WTC11 (cell line): ENCODE measurements around the gene SPDL1. TPM values are rescaled to one million over a fixed set of nuclear protein-coding genes. Genes with fewer than 3 reads are reported as not detected.

Experiments
- ATAC-seq: fragments of 200-7000 bp; cut with Tn5 transposase; 2 replicates; pipeline ENCODE4 v1.10.0; 2021; ENCODE audit warnings: mild to moderate bottlenecking, moderate library complexity
- CTCF ChIA-PET: fragments of 300-600 bp; sonication (Branson Sonifier 250); formaldehyde crosslinking; loops from one replicate; lab custom pipeline; 2021; ENCODE audit warnings: antibody characterized with exemption; lab: Charles Lee
- POLR2A ChIA-PET: fragments of 350-600 bp; sonication (Branson Sonifier 250); formaldehyde crosslinking; loops from one replicate; lab custom pipeline; 2021; ENCODE audit warnings: antibody characterized with exemption; lab: Charles Lee
- DNase-seq: peaks from one replicate; pipeline ENCODE4 v3.0.0; 2021; ENCODE audit warnings: low spot score
- H3K27ac Mint-ChIP-seq: 2 replicates; pipeline ENCODE4 v1.8.0; 2021; ENCODE audit warnings: mixed read lengths
- H3K27me3 Mint-ChIP-seq: 2 replicates; pipeline ENCODE4 v1.8.0; 2021; ENCODE audit warnings: low read depth, mild to moderate bottlenecking, moderate library complexity, mixed read lengths
- H3K36me3 Mint-ChIP-seq: 2 replicates; pipeline ENCODE4 v1.8.0; 2021; ENCODE audit warnings: mixed read lengths
- H3K4me1 Mint-ChIP-seq: 2 replicates; pipeline ENCODE4 v1.8.0; 2022; ENCODE audit warnings: mixed read lengths
- H3K4me3 Mint-ChIP-seq: 2 replicates; pipeline ENCODE4 v1.8.0; 2021; ENCODE audit warnings: mild to moderate bottlenecking, moderate library complexity, mixed read lengths
- H3K9me3 Mint-ChIP-seq: 2 replicates; pipeline ENCODE4 v1.8.0; 2021; ENCODE audit warnings: mixed read lengths
- CTCF ChIP-seq: fragments of 200-600 bp; IDR thresholded peaks from 2 replicates; pipeline ENCODE4 v1.8.0; 2022; ENCODE audit warnings: antibody characterized with exemption
- ELF4 ChIP-seq: sonication (generic); formaldehyde crosslinking; IDR thresholded peaks from 2 replicates; pipeline ENCODE4 v1.8.1; 2022; ENCODE audit warnings: low read depth, mild to moderate bottlenecking, moderate library complexity, missing genetic modification reagents
- JAZF1 ChIP-seq: fragments of 250-450 bp; sonication (Bioruptor Pico); IDR thresholded peaks from 2 replicates; pipeline ENCODE4 v1.9.0; 2021; ENCODE audit warnings: moderate library complexity, mild to moderate bottlenecking, inconsistent platforms
- MAX ChIP-seq: sonication (generic); formaldehyde crosslinking; IDR thresholded peaks from 2 replicates; pipeline ENCODE4 v1.8.0; 2022; ENCODE audit warnings: mild to moderate bottlenecking, missing genetic modification reagents
- MYBL2 ChIP-seq: sonication (generic); formaldehyde crosslinking; IDR thresholded peaks from 2 replicates; pipeline ENCODE4 v1.8.1; 2023; ENCODE audit warnings: mild to moderate bottlenecking, moderate library complexity, missing genetic modification reagents
- OVOL2 ChIP-seq: fragments of 250-450 bp; sonication (Bioruptor Pico); IDR thresholded peaks from 2 replicates; pipeline ENCODE4 v1.9.0; 2021; ENCODE audit warnings: mild to moderate bottlenecking, borderline replicate concordance
- PRDM15 ChIP-seq: sonication (generic); formaldehyde crosslinking; IDR thresholded peaks from 2 replicates; pipeline ENCODE4 v1.8.0; 2022; ENCODE audit warnings: missing genetic modification reagents
- TP53 ChIP-seq: sonication (generic); formaldehyde crosslinking; IDR thresholded peaks from 2 replicates; pipeline ENCODE4 v1.8.1; 2023; ENCODE audit warnings: mild to moderate bottlenecking, missing genetic modification reagents
- ZBTB21 ChIP-seq: sonication (generic); formaldehyde crosslinking; IDR thresholded peaks from 2 replicates; pipeline ENCODE4 v1.8.1; 2023; ENCODE audit warnings: mild to moderate bottlenecking, missing genetic modification reagents, borderline replicate concordance
- ZBTB43 ChIP-seq: sonication (generic); formaldehyde crosslinking; IDR thresholded peaks from 2 replicates; pipeline ENCODE4 v1.8.1; 2023; ENCODE audit warnings: mild to moderate bottlenecking, missing genetic modification reagents
- ZNF138 ChIP-seq: sonication (generic); formaldehyde crosslinking; conservative IDR thresholded peaks from 2 replicates; pipeline ENCODE4 v1.8.1; 2022; ENCODE audit warnings: mild to moderate bottlenecking, moderate library complexity, missing genetic modification reagents
- ZNF317 ChIP-seq: sonication (generic); formaldehyde crosslinking; IDR thresholded peaks from 2 replicates; pipeline ENCODE4 v1.8.1; 2023; ENCODE audit warnings: low read depth, mild to moderate bottlenecking, moderate library complexity, missing genetic modification reagents, borderline replicate concordance
- ZNF396 ChIP-seq: fragments of 250-450 bp; sonication (Bioruptor Pico); IDR thresholded peaks from 2 replicates; pipeline ENCODE4 v1.8.0; 2021; ENCODE audit warnings: mild to moderate bottlenecking, moderate library complexity, borderline replicate concordance
- ZNF416 ChIP-seq: fragments of 250-450 bp; sonication (Bioruptor Pico); IDR thresholded peaks from 2 replicates; pipeline ENCODE4 v1.9.0; 2021; ENCODE audit warnings: mild to moderate bottlenecking, inconsistent platforms
- total RNA-seq: library from RNA; stranded (reverse); gene quantifications from 3 replicates; pipeline ENCODE4 v1.2.3, GENCODE V29; 2021
- TF ChIP-seq, protein P1 (sequence below): sonication (generic); formaldehyde crosslinking; IDR thresholded peaks from 2 replicates; pipeline ENCODE4 v1.8.1; 2022; ENCODE audit warnings: mild to moderate bottlenecking, missing genetic modification reagents, moderate library complexity, borderline replicate concordance

The SPDL1 gene
- total RNA-seq, 1 experiment from 2014 or later = 35.1 TPM

GRCh38 chr5:169554251-169554650 is 29.3 kb upstream of the SPDL1 start:
- H3K4me3 Mint-ChIP-seq = no peak overlapping the region
- H3K36me3 Mint-ChIP-seq = peaks cover 12% of the 10 kb centered on the region
- H3K27ac Mint-ChIP-seq = no peak overlapping the region
- POLR2A ChIA-PET = no interaction called here
- TF ChIP-seq JAZF1 (CRISPR knock-in tag) (no peak), CTCF (no peak), ZNF416 (CRISPR knock-in tag) (no peak), ZNF396 (CRISPR knock-in tag) (no peak), ZBTB43 (CRISPR knock-in tag) (no peak), MYBL2 (CRISPR knock-in tag) (no peak), MAX (CRISPR knock-in tag) (no peak), OVOL2 (CRISPR knock-in tag) (no peak), ZBTB21 (CRISPR knock-in tag) (no peak), ZNF138 (CRISPR knock-in tag) (no peak), PRDM15 (CRISPR knock-in tag) (no peak), ELF4 (CRISPR knock-in tag) (no peak), TP53 (no peak)
- TF ChIP-seq, protein P1, sequence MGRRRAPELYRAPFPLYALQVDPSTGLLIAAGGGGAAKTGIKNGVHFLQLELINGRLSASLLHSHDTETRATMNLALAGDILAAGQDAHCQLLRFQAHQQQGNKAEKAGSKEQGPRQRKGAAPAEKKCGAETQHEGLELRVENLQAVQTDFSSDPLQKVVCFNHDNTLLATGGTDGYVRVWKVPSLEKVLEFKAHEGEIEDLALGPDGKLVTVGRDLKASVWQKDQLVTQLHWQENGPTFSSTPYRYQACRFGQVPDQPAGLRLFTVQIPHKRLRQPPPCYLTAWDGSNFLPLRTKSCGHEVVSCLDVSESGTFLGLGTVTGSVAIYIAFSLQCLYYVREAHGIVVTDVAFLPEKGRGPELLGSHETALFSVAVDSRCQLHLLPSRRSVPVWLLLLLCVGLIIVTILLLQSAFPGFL = no peak
- TF ChIP-seq, all 79 proteins: peak for 0
- no peak for DNase-seq
- ATAC-seq = no peak
- Mint-ChIP-seq H3K27me3 (peaks cover 3% of the 10 kb centered on the region; the same call in 1 of the 2 replicates), H3K9me3 (peaks cover 28% of the 10 kb centered on the region), H3K4me1 (peaks cover 10% of the 10 kb centered on the region)
- CTCF ChIA-PET = no interaction called here

GRCh38 chr5:169557838-169558237 is 25.7 kb upstream of the SPDL1 start:
- ATAC-seq = no peak
- ChIA-PET CTCF (no interaction called here), POLR2A (no interaction called here)
- peak; percentile 85; the same call in 1 of the 2 replicates for TF ChIP-seq ZNF317 (CRISPR knock-in tag)
- no peak for TF ChIP-seq ELF4 (CRISPR knock-in tag)
- Mint-ChIP-seq H3K9me3 (peaks cover 41% of the 10 kb centered on the region), H3K4me1 (no peaks in the 10 kb centered on the region), H3K27me3 (peaks cover 5% of the 10 kb centered on the region), H3K27ac (no peak overlapping the region), H3K36me3 (peaks cover 14% of the 10 kb centered on the region), H3K4me3 (no peak overlapping the region)
- DNase-seq = no peak
